Upper lobe of left lung (tissue), 6 donors: ENCODE results near the gene SMYD3. TPM values are rescaled to one million over a fixed set of nuclear protein-coding genes. Genes with fewer than 3 reads are reported as not detected.

Source experiments
- ATAC-seq, 2 donors: fragments of 200-7000 bp; cut with Tn5 transposase; one replicate each; pipeline ENCODE4 v1.9.1; 2022; ENCODE audit warnings: mild to moderate bottlenecking in 2 of 2, moderate library complexity in 2 of 2; ENCODE audit not compliant: low FRiP score in 2 of 2
- DNase-seq, 2 donors: peaks; one replicate each; pipeline ENCODE4 v3.0.0-alpha.2; 2019 to 2020
- H3K27ac ChIP-seq, 4 donors: fragments of 200-600 bp; sonication (generic); one replicate each; pipeline ENCODE4 v1.5.1; 2016 to 2019
- H3K27me3 ChIP-seq, 4 donors: fragments of 200-600 bp; sonication (generic); one replicate each; pipeline ENCODE4 v1.5.1; 2017 to 2019
- H3K36me3 ChIP-seq, 4 donors: fragments of 200-600 bp; sonication (generic); one replicate each; pipeline ENCODE4 v1.5.1; 2016 to 2019
- H3K4me1 ChIP-seq, 4 donors: fragments of 200-600 bp; sonication (generic); one replicate each; pipeline ENCODE4 v1.5.1; 2018 to 2019
- H3K4me3 ChIP-seq, 4 donors: fragments of 200-600 bp; sonication (generic); one replicate each; pipeline ENCODE4 v1.5.1; 2017 to 2019; ENCODE audit warnings: mild to moderate bottlenecking in 2 of 4, moderate library complexity in 1 of 4
- H3K9me3 ChIP-seq, 4 donors: fragments of 200-600 bp; sonication (generic); one replicate each; pipeline ENCODE4 v1.5.1; 2018 to 2019
- CTCF ChIP-seq, 6 experiments: fragments of 450-650 bp in 4 of 6; fragments of 200-600 bp in 2 of 6; sonication (generic) in 2 of 6; IDR thresholded peaks; one replicate each; pipeline ENCODE4 v1.5.1; 2016 to 2019; ENCODE audit warnings: antibody characterized with exemption in 6 of 6
- EP300 ChIP-seq, 4 donors: sonication (generic); formaldehyde crosslinking; IDR thresholded peaks; one replicate each; pipeline ENCODE4 v1.5.1; 2017; ENCODE audit warnings: antibody characterized with exemption in 4 of 4, control low read depth in 2 of 4
- POLR2A ChIP-seq, 4 donors: fragments of 450-650 bp; IDR thresholded peaks; one replicate each; pipeline ENCODE4 v1.5.1; 2016 to 2017; ENCODE audit warnings: antibody characterized with exemption in 4 of 4, mild to moderate bottlenecking in 2 of 4
- POLR2AphosphoS5 ChIP-seq, 2 donors: sonication (generic); formaldehyde crosslinking; IDR thresholded peaks; one replicate each; pipeline ENCODE4 v1.5.1; 2017; ENCODE audit warnings: antibody characterized with exemption in 2 of 2
- WGBS, 2 donors: methylation state at CpG; one replicate each; pipeline ENCODE4 v1.1.5; 2017 to 2018; 5-methylcytosine and 5-hydroxymethylcytosine counted together
- total RNA-seq, 6 donors: library from RNA; depleted of rRNA in 4 of 6; stranded (reverse); fragments of >200 nt in 4 of 6; gene quantifications; one replicate each; pipeline versions ENCODE4 v1.1.0 to v1.2.1, GENCODE V29; 2016 to 2021
- donor health status: DM: no; HTN: no; CAD: no; lungs with moderate emphysema.
- donor health status: DM: no; HTN: yes; CAD: no; lungs with severe emphysema.

Gene SMYD3
- total RNA-seq, 6 donors from 2014 or later = 22.7 to 109 (median 34.0) TPM

DNA sequence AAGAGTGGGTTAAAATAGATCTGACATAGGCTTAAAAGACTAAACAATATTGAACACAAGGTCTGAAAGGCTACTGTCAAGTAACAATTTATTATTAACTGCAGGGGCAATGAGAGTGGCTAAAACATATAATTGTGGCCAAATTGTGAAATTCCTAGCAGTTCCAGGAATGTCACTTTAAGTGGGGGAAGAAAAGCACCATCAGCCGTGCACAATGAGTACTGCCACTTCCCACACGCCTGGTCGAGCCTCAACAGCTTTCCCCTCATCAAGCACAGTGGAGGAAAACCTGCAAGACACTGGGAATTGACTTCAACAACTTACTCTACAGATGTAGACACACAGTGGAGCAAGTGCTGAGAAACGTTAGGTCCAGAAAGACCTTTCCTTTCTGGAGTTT is 42.6 kb upstream of the SMYD3 start:
- peaks cover 9 to 68% (median 36%) of the 10 kb centered on the region in 4 donors for H3K36me3 ChIP-seq
- no peak for DNase-seq
- H3K4me1 ChIP-seq = no peaks in the 10 kb centered on the region
- no peak for TF ChIP-seq EP300 (IDR thresholded peaks at IDR 0.05)
- TF ChIP-seq POLR2AphosphoS5 (IDR thresholded peaks at IDR 0.05) = no peak
- TF ChIP-seq POLR2A (IDR thresholded peaks at IDR 0.05) = no peak
- H3K27me3 ChIP-seq = no peaks in the 10 kb centered on the region
- H3K4me3 ChIP-seq = no peak overlapping the region
- WGBS, 2 donors = 34 to 36% methylated on average over 4 of the region's 4 CpGs
- no peak for ATAC-seq
- no peaks in the 10 kb centered on the region for H3K9me3 ChIP-seq
- H3K27ac ChIP-seq = no peak overlapping the region

GRCh38 chr1:246544001-246544400 is 36.9 kb upstream of the SMYD3 start:
- TF ChIP-seq EP300 (IDR thresholded peaks at IDR 0.05) (no peak), POLR2A (IDR thresholded peaks at IDR 0.05) (no peak), POLR2AphosphoS5 (IDR thresholded peaks at IDR 0.05) (no peak), CTCF (IDR thresholded peaks at IDR 0.05) (no peak)
- WGBS, 2 donors = 89 to 100% methylated on average over 1 of the region's 1 CpG
- no peak for ATAC-seq
- no peaks in the 10 kb centered on the region for H3K27me3 ChIP-seq
- H3K9me3 ChIP-seq = no peaks in the 10 kb centered on the region
- no peak overlapping the region for H3K27ac ChIP-seq
- no peak for DNase-seq
- H3K4me3 ChIP-seq = no peak overlapping the region
- no peaks in the 10 kb centered on the region for H3K4me1 ChIP-seq
- peaks cover 22 to 75% (median 39%) of the 10 kb centered on the region in 4 donors for H3K36me3 ChIP-seq

DNA sequence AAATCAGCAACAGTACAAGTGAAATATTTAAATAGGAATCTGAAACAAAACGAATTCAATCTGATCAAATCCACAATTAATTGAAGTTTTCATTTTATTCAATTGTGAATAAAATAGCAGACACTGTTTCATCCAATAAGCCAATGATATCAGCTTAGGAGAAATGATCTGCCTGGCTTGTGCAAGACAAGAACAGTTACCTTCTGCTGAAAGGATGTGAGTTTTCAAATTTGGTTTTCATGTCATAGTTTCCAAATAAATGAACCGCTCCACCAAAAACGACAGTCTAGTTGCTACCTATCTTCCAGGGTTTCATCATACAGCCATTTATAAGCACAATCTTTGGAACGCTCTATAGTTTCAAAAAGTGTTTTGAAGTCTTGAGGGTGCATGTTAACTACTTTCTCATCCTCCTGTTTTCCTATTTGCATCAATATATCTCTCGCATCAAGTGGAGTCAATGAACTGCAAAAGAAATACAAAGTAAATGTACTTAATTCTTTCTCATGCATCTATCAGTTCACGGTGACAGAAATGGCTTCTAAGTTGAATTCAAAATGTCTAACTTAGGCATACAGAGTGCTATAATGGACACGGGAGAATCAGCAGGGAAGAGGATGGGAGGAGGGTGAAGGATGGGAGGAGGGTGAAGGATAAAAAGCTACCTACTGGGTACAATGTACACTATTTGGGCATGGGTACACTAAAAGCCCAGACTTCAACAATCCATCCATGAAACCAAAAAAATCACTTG is 33.8 kb upstream of the SMYD3 start:
- H3K27me3 ChIP-seq = no peaks in the 10 kb centered on the region
- TF ChIP-seq CTCF (IDR thresholded peaks at IDR 0.05) (no peak), POLR2A (IDR thresholded peaks at IDR 0.05) (no peak), EP300 (IDR thresholded peaks at IDR 0.05) (no peak), POLR2AphosphoS5 (IDR thresholded peaks at IDR 0.05) (no peak)
- ATAC-seq (no peak), DNase-seq (no peak)
- peaks cover 17 to 55% (median 32%) of the 10 kb centered on the region in 4 donors for H3K36me3 ChIP-seq
- no peaks in the 10 kb centered on the region for H3K4me1 ChIP-seq
- H3K9me3 ChIP-seq = no peaks in the 10 kb centered on the region
- 90 to 93% methylated on average over 7 of the region's 7 CpGs for WGBS, 2 donors
- no peak overlapping the region for H3K27ac ChIP-seq
- H3K4me3 ChIP-seq = no peak overlapping the region

DNA sequence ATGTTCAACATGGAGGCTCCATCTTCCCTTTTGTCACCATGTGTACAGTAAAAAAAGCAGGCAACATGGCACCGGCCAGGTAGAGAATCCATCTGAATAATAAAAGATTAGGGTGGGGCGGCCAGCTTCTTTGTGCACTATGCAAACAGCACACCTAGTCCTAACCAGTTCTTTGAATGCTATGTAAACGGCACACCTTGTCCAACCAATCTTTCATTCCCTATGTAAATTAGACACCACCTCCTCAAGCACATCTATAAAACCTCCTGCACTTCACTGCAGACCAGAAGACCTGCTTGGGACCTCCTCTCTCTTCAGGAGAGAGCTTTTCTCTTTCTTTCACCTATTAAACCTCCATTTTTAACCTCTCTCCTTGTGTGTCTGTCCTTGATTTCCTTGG is 30.8 kb upstream of the SMYD3 start:
- peaks cover 0 to 8% (median 4%) of the 10 kb centered on the region in 4 donors for H3K4me1 ChIP-seq
- 52 to 79% methylated on average over 3 of the region's 3 CpGs for WGBS, 2 donors
- ATAC-seq (peak in 1 of 2 donors; percentile 59), DNase-seq (peak in 1 of 2 donors; percentile 59)
- H3K27me3 ChIP-seq = no peaks in the 10 kb centered on the region
- no peak for TF ChIP-seq POLR2AphosphoS5 (IDR thresholded peaks at IDR 0.05)
- no peak for TF ChIP-seq CTCF (IDR thresholded peaks at IDR 0.05)
- TF ChIP-seq EP300 (IDR thresholded peaks at IDR 0.05) = peak in 1 of 4 donors; percentile 32
- TF ChIP-seq POLR2A (IDR thresholded peaks at IDR 0.05) = peak in 1 of 4 donors; percentile 58
- no peaks in the 10 kb centered on the region for H3K9me3 ChIP-seq
- peak overlapping the region in 3 of 4 donors; percentile 4 to 31 (median 27) for H3K27ac ChIP-seq
- peaks cover 4 to 27% (median 11%) of the 10 kb centered on the region in 4 donors for H3K36me3 ChIP-seq
- no peak overlapping the region for H3K4me3 ChIP-seq

DNA sequence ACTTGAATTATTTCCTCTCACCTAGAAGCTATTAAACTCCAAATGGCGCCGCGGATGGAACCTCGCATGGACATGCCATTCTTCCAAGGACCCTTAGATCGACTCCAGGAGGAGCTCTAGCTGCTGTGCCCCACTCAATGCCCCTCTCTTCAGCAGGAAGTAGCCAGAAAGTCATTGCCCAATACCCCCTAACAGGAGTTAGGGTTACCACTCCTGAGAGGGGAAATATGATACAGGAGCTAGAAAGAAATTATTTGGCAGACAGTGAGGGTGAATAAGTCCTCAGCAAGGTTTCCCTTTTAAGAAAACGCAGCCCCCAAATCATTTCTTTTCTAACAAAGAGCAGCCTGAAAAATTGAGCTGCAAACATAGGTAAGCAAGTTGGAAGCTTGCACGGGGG is 30.4 kb upstream of the SMYD3 start:
- Histone ChIP-seq H3K27me3 (no peaks in the 10 kb centered on the region), H3K27ac (peak overlapping the region in 1 of 4 donors; percentile 29), H3K4me3 (no peak overlapping the region), H3K9me3 (no peaks in the 10 kb centered on the region), H3K36me3 (peaks cover 4 to 23% (median 9%) of the 10 kb centered on the region in 4 donors), H3K4me1 (peaks cover 0 to 8% (median 4%) of the 10 kb centered on the region in 4 donors)
- ATAC-seq (no peak), DNase-seq (no peak)
- no peak for TF ChIP-seq POLR2AphosphoS5 (IDR thresholded peaks at IDR 0.05)
- no peak for TF ChIP-seq POLR2A (IDR thresholded peaks at IDR 0.05)
- 67 to 78% methylated on average over 7 of the region's 7 CpGs for whole genome bisulfite sequencing, 2 donors
